Panc1 (cell line): Measurements from ENCODE around the gene NFIC. TPM values are rescaled to one million over a fixed set of nuclear protein-coding genes. Genes with fewer than 3 reads are reported as not detected.

Experiments used
- ATAC-seq: fragments of 200-7000 bp; cut with Tn5 transposase; 2 replicates; pipeline ENCODE4 v1.9.1; 2020; ENCODE audit warnings: mild to moderate bottlenecking, moderate library complexity
- BruUV-seq: library from RNA; stranded (reverse); fragments of 400-500 nt; replicated peaks from 2 replicates; lab custom pipeline; 2021; lab: Mats Ljungman, UMichigan
- CTCF ChIA-PET: fragments of 300-600 bp; sonication (Branson Sonifier 250); formaldehyde crosslinking; loops from one replicate; lab custom pipeline; 2022; ENCODE audit warnings: antibody characterized with exemption; lab: Charles Lee
- POLR2A ChIA-PET: fragments of 300-600 bp; sonication (Branson Sonifier 250); formaldehyde crosslinking; loops from one replicate; lab custom pipeline; 2022; ENCODE audit warnings: antibody characterized with exemption; lab: Charles Lee
- DNase-seq: peaks from one replicate; pipeline ENCODE4 v3.0.0-alpha.2; 2010; ENCODE audit warnings: low read depth, low spot score
- H3K27ac ChIP-seq: 2 replicates; pipeline ENCODE4 v1.5.1; 2011; ENCODE audit warnings: mild to moderate bottlenecking, low read length, inconsistent platforms
- H3K27me3 ChIP-seq: fragments of 200-500 bp; sonication (Bioruptor generic); 2 replicates; pipeline ENCODE4 v1.6.0; 2014; ENCODE audit warnings: low read length, inconsistent platforms; ENCODE audit not compliant: control insufficient read depth, insufficient read depth
- H3K36me3 ChIP-seq: fragments of 200-500 bp; sonication (Bioruptor generic); 2 replicates; pipeline ENCODE4 v1.5.1; 2014; ENCODE audit warnings: inconsistent platforms, mild to moderate bottlenecking, low read length, moderate library complexity; ENCODE audit not compliant: control insufficient read depth, insufficient read depth
- H3K4me1 ChIP-seq: 2 replicates; pipeline ENCODE4 v1.5.1; 2011; ENCODE audit warnings: inconsistent platforms, mild to moderate bottlenecking, low read length, moderate library complexity; ENCODE audit not compliant: control insufficient read depth, insufficient read depth
- H3K4me3 ChIP-seq, 2 experiments: 2 replicates each; pipeline ENCODE4 v1.5.1; 2011 to 2012; ENCODE audit warnings: low read depth in 2 of 2, low read length in 2 of 2, mild to moderate bottlenecking in 2 of 2, inconsistent platforms in 1 of 2, moderate library complexity in 1 of 2
- H3K9me3 ChIP-seq: fragments of 200-500 bp; sonication (Bioruptor generic); 2 replicates; pipeline ENCODE4 v1.5.1; 2014; ENCODE audit warnings: low read depth, mild to moderate bottlenecking, inconsistent platforms, low read length, moderate library complexity; ENCODE audit not compliant: control insufficient read depth, insufficient read depth
- CTCF ChIP-seq: fragments of 450-650 bp; IDR thresholded peaks from 2 replicates; pipeline ENCODE4 v1.5.1; 2017; ENCODE audit warnings: mild to moderate bottlenecking
- POLR2AphosphoS5 ChIP-seq: IDR thresholded peaks from 2 replicates; pipeline ENCODE4 v1.6.1; 2012; ENCODE audit warnings: mild to moderate bottlenecking, low read depth, low read length, moderate library complexity
- REST ChIP-seq, 2 experiments: IDR thresholded peaks; 2 replicates each; pipeline ENCODE4 v1.6.1; 2011 to 2012; ENCODE audit warnings: low read depth in 2 of 2, control low read depth in 1 of 2, low read length in 1 of 2, mild to moderate bottlenecking in 1 of 2, moderate library complexity in 1 of 2; ENCODE audit not compliant: insufficient read depth in 1 of 2
- SIN3A ChIP-seq: IDR thresholded peaks from 2 replicates; pipeline ENCODE4 v1.6.1; 2012; ENCODE audit warnings: low read depth, mild to moderate bottlenecking, low read length, moderate library complexity, borderline replicate concordance; ENCODE audit not compliant: insufficient read depth
- TCF7L2 ChIP-seq: IDR thresholded peaks from 2 replicates; pipeline ENCODE4 v1.6.1; 2011; ENCODE audit warnings: mild to moderate bottlenecking, low read depth, low read length, inconsistent platforms
- in situ Hi-C: cut with HindIII; loops from 2 replicates; pipeline ENCODE4 v1.10.0; 2016; ENCODE audit warnings: low sequenced_read_pairs, low pct_unique_long_range_greater_than_20kb
- intact Hi-C: fragments of 100-400 bp; cut with micrococcal nuclease; formaldehyde crosslinking; loops from one replicate; pipeline ENCODE4 v1.10.0; 2022; ENCODE audit not compliant: unreplicated experiment
- total RNA-seq: library from RNA; stranded (reverse); gene quantifications from one replicate; pipeline ENCODE4 v1.2.1, GENCODE V29; 2021; ENCODE audit not compliant: unreplicated experiment

The NFIC gene
- total RNA-seq, 1 experiment from 2014 or later, result 120 TPM

- in situ Hi-C loops, result no loop called here
- POLR2A ChIA-PET, result no interaction called here
- peaks cover 5% of the 10 kb centered on the region for H3K4me1 ChIP-seq
- H3K4me3 ChIP-seq, result no peak overlapping the region
- no peaks in the 10 kb centered on the region for H3K9me3 ChIP-seq
- CTCF ChIA-PET, result no interaction called here
- DNase-seq, result no peak
- TF ChIP-seq SIN3A (no peak), CTCF (no peak), TCF7L2 (no peak), REST (IDR thresholded peaks at IDR 0.05; ENCODE audit: insufficient read depth in 1 of 2, low read depth in 2 of 2, low read length in 1 of 2) (no peak), POLR2AphosphoS5 (no peak)
- no peak overlapping the region for H3K27ac ChIP-seq
- no peaks in the 10 kb centered on the region for H3K36me3 ChIP-seq
- BruUV-seq, result no TSS peak
- no peaks in the 10 kb centered on the region for H3K27me3 ChIP-seq
- intact Hi-C loops, result no loop called here
- 0 out of 2 replicates have a peak, but pooled peaks have one; percentile 38 for ATAC-seq
Observed at GRCh38 chr19:3448616-3449334, 82.4 kb downstream of the NFIC start.

- Histone ChIP-seq H3K4me3 (no peak overlapping the region), H3K9me3 (no peaks in the 10 kb centered on the region), H3K4me1 (peaks cover 6% of the 10 kb centered on the region), H3K27me3 (no peaks in the 10 kb centered on the region), H3K36me3 (no peaks in the 10 kb centered on the region), H3K27ac (peak overlapping the region; percentile 39; the same call in 1 of the 2 replicates)
- peak; percentile 91 for DNase-seq
- intact Hi-C loops, result no loop called here
- TF ChIP-seq POLR2AphosphoS5, result no peak
- TF ChIP-seq SIN3A, result no peak
- TF ChIP-seq TCF7L2, result no peak
- no peak for TF ChIP-seq REST (IDR thresholded peaks at IDR 0.05; ENCODE audit: insufficient read depth in 1 of 2, low read depth in 2 of 2, low read length in 1 of 2)
- no peak for TF ChIP-seq CTCF
- ChIA-PET CTCF (no interaction called here), POLR2A (no interaction called here)
- no TSS peak for BruUV-seq
- peak; percentile 78 for ATAC-seq
- in situ Hi-C loops, result no loop called here
Observed at GRCh38 chr19:3450796-3451411, 84.5 kb downstream of the NFIC start.
